ENCODE data around the gene CHTOP. TPM values are rescaled to one million over a fixed set of nuclear protein-coding genes. Genes with fewer than 3 reads are reported as not detected.
"Not testable (repeated sequence)": the region's sequence is repeated elsewhere in the genome, so short reads cannot be mapped to it uniquely, and the experiment has no call there.

Gene CHTOP
- total RNA-seq, 3 donors from 2014 or later: 64.2 to 71.8 (median 71.6) TPM

- no peak for TF ChIP-seq CTCF (IDR thresholded peaks at IDR 0.05)
- ATAC-seq (no peak), DNase-seq (no peak)
- no peaks in the 10 kb centered on the region for H3K9me3 ChIP-seq
- peaks cover 8% of the 10 kb centered on the region for H3K4me1 ChIP-seq (ENCODE audit: low read depth)
- intact Hi-C loops (cut with DNase I, micrococcal nuclease): no loop called here
- H3K36me3 ChIP-seq (ENCODE audit: low read depth): peaks cover 6% of the 10 kb centered on the region
- no peak overlapping the region for H3K4me3 ChIP-seq
These were observed 28.4 kb downstream of the CHTOP start for GRCh38 chr1:153662269-153662668.

GRCh38 chr1:153663211-153663610, 29.3 kb downstream of the CHTOP start:
- intact Hi-C loops (cut with DNase I, micrococcal nuclease): no loop called here
- H3K36me3 ChIP-seq (ENCODE audit: low read depth): peaks cover 6% of the 10 kb centered on the region
- ATAC-seq: no peak
- TF ChIP-seq CTCF (IDR thresholded peaks at IDR 0.05): no peak
- peaks cover 11% of the 10 kb centered on the region for H3K4me1 ChIP-seq (ENCODE audit: low read depth)
- H3K9me3 ChIP-seq: no peaks in the 10 kb centered on the region
- peak in 1 of 3 donors; percentile 1 for DNase-seq
- no peak overlapping the region for H3K4me3 ChIP-seq

- H3K9me3 ChIP-seq: no peaks in the 10 kb centered on the region
- ATAC-seq (no peak), DNase-seq (peak in 1 of 3 donors; percentile 1)
- no peak for TF ChIP-seq CTCF (IDR thresholded peaks at IDR 0.05)
- intact Hi-C loops (cut with DNase I, micrococcal nuclease): no loop called here
- peaks cover 22% of the 10 kb centered on the region for H3K4me1 ChIP-seq (ENCODE audit: low read depth)
- H3K36me3 ChIP-seq (ENCODE audit: low read depth): no peaks in the 10 kb centered on the region
- no peak overlapping the region for H3K4me3 ChIP-seq
These were observed 33.6 kb downstream of the CHTOP start for GRCh38 chr1:153667439-153667838.

GRCh38 chr1:153668672-153669071, 34.8 kb downstream of the CHTOP start:
- ATAC-seq; H3K4me3 ChIP-seq; H3K9me3 ChIP-seq; intact Hi-C loops (cut with DNase I, micrococcal nuclease); H3K36me3 ChIP-seq (ENCODE audit: low read depth): not testable (repeated sequence)
- peaks cover 22% of the 10 kb centered on the region for H3K4me1 ChIP-seq (ENCODE audit: low read depth)
- DNase-seq: peak in 1 of 3 donors; percentile 42

GRCh38 chr1:153669606-153670005, 35.7 kb downstream of the CHTOP start:
- peaks cover 22% of the 10 kb centered on the region for H3K4me1 ChIP-seq (ENCODE audit: low read depth)
- DNase-seq (peak in 1 of 3 donors; percentile 1), ATAC-seq (no peak)
- no peaks in the 10 kb centered on the region for H3K36me3 ChIP-seq (ENCODE audit: low read depth)
- H3K4me3 ChIP-seq: no peak overlapping the region
- intact Hi-C loops (cut with DNase I, micrococcal nuclease): loop anchor here in 1 of 2 donors (10.0 kb wide), 1 partner anchor 315 kb away; the partner anchor contains the start of gene RAB13
- no peak for TF ChIP-seq CTCF (IDR thresholded peaks at IDR 0.05)
- no peaks in the 10 kb centered on the region for H3K9me3 ChIP-seq

GRCh38 chr1:153670257-153670858, 36.5 kb downstream of the CHTOP start:
- H3K9me3 ChIP-seq: no peaks in the 10 kb centered on the region
- peak overlapping the region; percentile 41 for H3K4me3 ChIP-seq
- DNase-seq (peak in 1 of 3 donors; percentile 71), ATAC-seq (peak; percentile 11)
- no peak for TF ChIP-seq CTCF (IDR thresholded peaks at IDR 0.05)
- intact Hi-C loops (cut with DNase I, micrococcal nuclease): loop anchor here in 1 of 2 donors (10.0 kb wide), 1 partner anchor 314 kb away; the partner anchor contains the start of gene RAB13
- peaks cover 22% of the 10 kb centered on the region for H3K4me1 ChIP-seq (ENCODE audit: low read depth)
- no peaks in the 10 kb centered on the region for H3K36me3 ChIP-seq (ENCODE audit: low read depth)
